Activated naive CD4-positive, alpha-beta T cell treated with anti-CD3 and anti-CD28 coated beads, Interleukin-2, amount 50 U/mL, for 72 hours (primary cell): ENCODE measurements around the gene PHTF2. TPM values are rescaled to one million over a fixed set of nuclear protein-coding genes. Genes with fewer than 3 reads are reported as not detected.

Experiments
- total RNA-seq, 2 donors: library from RNA; stranded (reverse); gene quantifications; one replicate each; pipeline ENCODE4 v1.2.3, GENCODE V29; 2022

The PHTF2 gene
- total RNA-seq, 2 donors from 2014 or later, result 22.8 to 31.1 TPM

Other genes starting within 250 kb of the PHTF2 start
- gene RSBN1L, start 102.3 kb upstream of the PHTF2 start, total RNA-seq, result 10 to 100 TPM; 19.8 to 20.2 TPM
- 1 to 10 TPM; 7.1 to 9.5 TPM for gene TMEM60, start 339 bp upstream of the PHTF2 start, total RNA-seq